SK-N-SH (cell line): ENCODE results near the gene GOLGA8K. TPM values are rescaled to one million over a fixed set of nuclear protein-coding genes. Genes with fewer than 3 reads are reported as not detected.
"Not testable (repeated sequence)": the region's sequence is repeated elsewhere in the genome, so short reads cannot be mapped to it uniquely, and the experiment has no call there.

Experiments
- CTCF ChIA-PET: fragments of 300-600, 350-600 bp; formaldehyde crosslinking; extraction: SDS; loops from one replicate; lab custom pipeline; 2021; lab: Yijun Ruan, JAX
- POLR2A ChIA-PET: fragments of 350-600 bp; sonication (Branson Sonifier 250); formaldehyde crosslinking; extraction: SDS; loops from one replicate; lab custom pipeline; 2020; ENCODE audit warnings: antibody characterized with exemption, inconsistent platforms; lab: Yijun Ruan, JAX
- DNase-seq: peaks from one replicate; pipeline ENCODE4 v3.0.0; 2012
- H2AFZ ChIP-seq: fragments of 200-600 bp; sonication (generic); 2 replicates; pipeline ENCODE4 v1.8.1; 2016; ENCODE audit warnings: antibody characterized with exemption, mild to moderate bottlenecking, low read depth
- H3F3A ChIP-seq: fragments of 200-600 bp; sonication (generic); replicated peaks from 2 replicates; pipeline ENCODE3; 2016; ENCODE audit warnings: antibody characterized with exemption, mild to moderate bottlenecking; ENCODE audit not compliant: insufficient read depth
- H3K27ac ChIP-seq, 2 experiments: fragments of 200-500 bp in 1 of 2; fragments of 200-600 bp in 1 of 2; sonication (Bioruptor generic) in 1 of 2; sonication (generic), shearing (Covaris generic) in 1 of 2; 2 replicates each; pipeline versions ENCODE4 v1.5.1 to v1.6.1; 2014 to 2016; ENCODE audit warnings: low read depth in 2 of 2, inconsistent platforms in 1 of 2, low read length in 1 of 2, mild to moderate bottlenecking in 1 of 2, mixed read lengths in 1 of 2
- H3K27me3 ChIP-seq: fragments of 200-600 bp; sonication (generic), shearing (Covaris generic); 2 replicates; pipeline ENCODE4 v1.6.1; 2016; ENCODE audit warnings: mixed run types; ENCODE audit not compliant: insufficient read depth
- H3K36me3 ChIP-seq, 2 experiments: fragments of 200-500 bp in 1 of 2; fragments of 200-600 bp in 1 of 2; sonication (Bioruptor generic) in 1 of 2; sonication (generic) in 1 of 2; replicated peaks in 1 of 2; 2 replicates each; pipeline versions ENCODE3 to v1.5.1; 2014 to 2016; ENCODE audit warnings: low read length in 1 of 2, mild to moderate bottlenecking in 1 of 2; ENCODE audit not compliant: insufficient read depth in 2 of 2, control insufficient read depth in 1 of 2
- H3K4me1 ChIP-seq, 2 experiments: fragments of 200-500 bp in 1 of 2; fragments of 200-600 bp in 1 of 2; sonication (Bioruptor generic) in 1 of 2; sonication (generic), shearing (Covaris generic) in 1 of 2; 2 replicates each; pipeline versions ENCODE4 v1.5.1 to v1.6.1; 2014 to 2016; ENCODE audit warnings: low read depth in 1 of 2, low read length in 1 of 2, mixed run types in 1 of 2; ENCODE audit not compliant: insufficient read depth in 2 of 2, control insufficient read depth in 1 of 2
- H3K4me2 ChIP-seq: fragments of 200-600 bp; sonication (generic), shearing (Covaris generic); 2 replicates; pipeline ENCODE4 v1.6.1; 2017; ENCODE audit warnings: mixed run types
- H3K4me3 ChIP-seq, 2 experiments: fragments of 200-500 bp in 1 of 2; fragments of 200-600 bp in 1 of 2; sonication (Bioruptor generic) in 1 of 2; sonication (generic), shearing (Covaris generic) in 1 of 2; 2 replicates each; pipeline versions ENCODE4 v1.5.1 to v1.8.1; 2014 to 2016; ENCODE audit warnings: low read depth in 2 of 2, inconsistent platforms in 1 of 2, low read length in 1 of 2, mild to moderate bottlenecking in 1 of 2, mixed read lengths in 1 of 2, moderate library complexity in 1 of 2
- H3K79me2 ChIP-seq: fragments of 200-600 bp; sonication (generic); 2 replicates; pipeline ENCODE4 v1.8.1; 2017; ENCODE audit warnings: mild to moderate bottlenecking; ENCODE audit not compliant: insufficient read depth
- H3K9ac ChIP-seq: fragments of 200-600 bp; sonication (generic); 2 replicates; pipeline ENCODE4 v1.6.1; 2017; ENCODE audit warnings: mixed run types
- H3K9me2 ChIP-seq: fragments of 200-600 bp; sonication (generic); 2 replicates; pipeline ENCODE4 v1.6.1; 2017; ENCODE audit warnings: mixed run types
- H3K9me3 ChIP-seq: fragments of 200-600 bp; sonication (generic); 2 replicates; pipeline ENCODE4 v1.6.1; 2017; ENCODE audit warnings: mixed run types, mild to moderate bottlenecking, moderate library complexity
- H4K20me1 ChIP-seq: fragments of 200-600 bp; sonication (generic); 2 replicates; pipeline ENCODE4 v1.6.1; 2017; ENCODE audit warnings: mild to moderate bottlenecking, mixed run types; ENCODE audit not compliant: insufficient read depth
- WGBS: methylation state at CpG from one replicate; pipeline ENCODE4 v1.1.6; 2017; ENCODE audit warnings: low lambda C conversion rate; 5-methylcytosine and 5-hydroxymethylcytosine counted together
- polyA plus RNA-seq, 3 experiments: library from polyadenylated mRNA; depleted of rRNA; stranded (reverse); fragments of >200 nt; gene quantifications; 2 replicates each; pipeline ENCODE4 v1.2.3, GENCODE V29; 2012

GOLGA8K gene
- polyA plus RNA-seq, 1 of the 3 experiments (the other 2 are of a cell fraction): 0.08 TPM

GRCh38 chr15:32373707-32374106 lies 29.4 kb downstream of the GOLGA8K start:
- DNase-seq, H3K4me1 ChIP-seq, H2AFZ ChIP-seq, POLR2A ChIA-PET, H3K36me3 ChIP-seq, H3K9me2 ChIP-seq, H3K27ac ChIP-seq, H3K9ac ChIP-seq, CTCF ChIA-PET, H3K4me2 ChIP-seq, H3F3A ChIP-seq, H3K4me3 ChIP-seq, H3K79me2 ChIP-seq, H3K9me3 ChIP-seq, H4K20me1 ChIP-seq, H3K27me3 ChIP-seq: not testable (repeated sequence)
- WGBS: no CpG with 5 or more reads among the region's 6 CpGs

DNA sequence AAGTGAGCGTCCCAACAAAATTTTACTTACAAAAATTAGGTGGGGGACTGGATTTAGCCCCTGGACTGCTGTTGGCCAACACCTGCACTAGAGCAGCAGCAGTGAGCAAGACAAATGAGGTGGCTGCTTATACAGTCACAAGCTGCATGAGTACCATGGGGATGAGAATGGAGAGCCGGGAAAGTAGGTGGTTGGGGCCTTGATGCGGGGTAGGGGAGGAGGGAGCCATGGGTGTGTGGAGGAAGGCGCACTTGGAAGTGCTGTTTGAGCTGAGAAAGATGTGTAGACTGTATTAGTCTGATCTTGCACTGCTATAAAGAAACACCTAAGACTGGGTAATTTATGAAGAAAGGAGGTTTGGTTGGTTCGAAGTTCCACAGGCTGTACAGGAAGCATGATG lies 31.0 kb downstream of the GOLGA8K start:
- H3K9me2 ChIP-seq, H3K9me3 ChIP-seq, H3F3A ChIP-seq, H3K79me2 ChIP-seq, POLR2A ChIA-PET, H3K4me2 ChIP-seq, H3K27ac ChIP-seq, H3K4me3 ChIP-seq, CTCF ChIA-PET, H3K27me3 ChIP-seq, H2AFZ ChIP-seq, DNase-seq, H3K9ac ChIP-seq, H3K4me1 ChIP-seq, H4K20me1 ChIP-seq, H3K36me3 ChIP-seq: not testable (repeated sequence)
- WGBS: 76% methylated on average over 3 of the region's 5 CpGs

- CTCF ChIA-PET, H3K27me3 ChIP-seq, H3F3A ChIP-seq, H3K9me3 ChIP-seq, H4K20me1 ChIP-seq, H3K4me2 ChIP-seq, H3K36me3 ChIP-seq, POLR2A ChIA-PET, H3K9me2 ChIP-seq, H3K4me1 ChIP-seq, H3K27ac ChIP-seq, H2AFZ ChIP-seq, H3K4me3 ChIP-seq, H3K79me2 ChIP-seq, H3K9ac ChIP-seq, DNase-seq: not testable (repeated sequence)
- no CpG with 5 or more reads among the region's 9 CpGs for WGBS
Observed at GRCh38 chr15:32370526-32370925, 32.6 kb downstream of the GOLGA8K start.

DNA sequence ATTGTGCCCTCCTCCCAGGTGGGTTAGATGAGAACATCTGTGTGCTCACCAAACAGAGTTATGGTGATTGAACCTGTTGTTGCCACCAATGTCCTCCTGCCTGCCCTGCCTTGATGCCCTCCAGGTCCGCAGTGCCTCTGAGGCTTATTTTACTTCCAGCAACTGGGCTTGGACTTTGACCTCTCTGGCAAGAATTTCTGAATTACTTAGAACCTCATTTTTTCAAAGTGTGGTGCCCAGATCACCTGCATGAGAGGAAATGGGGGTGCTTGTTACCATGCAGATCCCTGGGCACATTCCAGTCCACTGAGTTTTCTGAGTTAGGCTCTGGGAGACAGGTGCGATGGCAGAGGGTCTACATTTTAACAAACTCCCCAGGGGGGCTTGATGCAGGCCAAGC lies 33.0 kb downstream of the GOLGA8K start:
- H3K4me3 ChIP-seq, H3K27ac ChIP-seq, H3K9me2 ChIP-seq, H3K79me2 ChIP-seq, H3K4me1 ChIP-seq, H2AFZ ChIP-seq, H3K36me3 ChIP-seq, DNase-seq, H3K9ac ChIP-seq, POLR2A ChIA-PET, H3K4me2 ChIP-seq, H3K9me3 ChIP-seq, H4K20me1 ChIP-seq, H3F3A ChIP-seq, CTCF ChIA-PET, H3K27me3 ChIP-seq: not testable (repeated sequence)
- no CpG with 5 or more reads among the region's 2 CpGs for WGBS

GRCh38 chr15:32366492-32366891 lies 36.6 kb downstream of the GOLGA8K start:
- CTCF ChIA-PET, DNase-seq, H2AFZ ChIP-seq, H3K27me3 ChIP-seq, H3K4me2 ChIP-seq, H3K9me2 ChIP-seq, H3K9ac ChIP-seq, H3K27ac ChIP-seq, H3K9me3 ChIP-seq, H3K36me3 ChIP-seq, H4K20me1 ChIP-seq, POLR2A ChIA-PET, H3F3A ChIP-seq, H3K4me3 ChIP-seq, H3K79me2 ChIP-seq, H3K4me1 ChIP-seq: not testable (repeated sequence)
- no CpG with 5 or more reads among the region's 7 CpGs for WGBS

GRCh38 chr15:32365955-32366354 lies 37.1 kb downstream of the GOLGA8K start:
- DNase-seq, H3F3A ChIP-seq, H4K20me1 ChIP-seq, H3K4me1 ChIP-seq, H3K4me2 ChIP-seq, H3K9me2 ChIP-seq, H3K79me2 ChIP-seq, H2AFZ ChIP-seq, H3K27ac ChIP-seq, H3K9me3 ChIP-seq, CTCF ChIA-PET, POLR2A ChIA-PET, H3K36me3 ChIP-seq, H3K4me3 ChIP-seq, H3K9ac ChIP-seq, H3K27me3 ChIP-seq: not testable (repeated sequence)
- WGBS: no CpG with 5 or more reads among the region's 10 CpGs

GRCh38 chr15:32364944-32365343 lies 38.1 kb downstream of the GOLGA8K start:
- H3K36me3 ChIP-seq, H3K9me2 ChIP-seq, H4K20me1 ChIP-seq, CTCF ChIA-PET, H3K9ac ChIP-seq, POLR2A ChIA-PET, H3K9me3 ChIP-seq, H3K27me3 ChIP-seq, H3K79me2 ChIP-seq, DNase-seq, H3K4me3 ChIP-seq, H3K4me1 ChIP-seq, H2AFZ ChIP-seq, H3F3A ChIP-seq, H3K27ac ChIP-seq, H3K4me2 ChIP-seq: not testable (repeated sequence)
- WGBS: no CpG with 5 or more reads among the region's 16 CpGs
